GM13977 (cell line): ENCODE data around the gene ELL.

Experiments
- DNase-seq: peaks from one replicate; pipeline ENCODE4 v3.0.0; 2012; ENCODE audit warnings: low spot score
- in situ Hi-C: fragments of 300-500 bp; cut with MboI; formaldehyde crosslinking; loops from one replicate; pipeline ENCODE4 v1.12.0; 2022; ENCODE audit warnings: low sequenced_read_pairs, low pct_unique_long_range_greater_than_20kb, mixed read lengths, inconsistent platforms; ENCODE audit not compliant: unreplicated experiment
- TF ChIP-seq, protein P1 (sequence below): IDR thresholded peaks from 2 replicates; pipeline ENCODE4 v1.5.1; 2012; ENCODE audit warnings: mild to moderate bottlenecking, control low read depth; ENCODE audit not compliant: insufficient read depth; ENCODE audit errors: extremely low read depth, missing control alignments

Gene ELL

DNA sequence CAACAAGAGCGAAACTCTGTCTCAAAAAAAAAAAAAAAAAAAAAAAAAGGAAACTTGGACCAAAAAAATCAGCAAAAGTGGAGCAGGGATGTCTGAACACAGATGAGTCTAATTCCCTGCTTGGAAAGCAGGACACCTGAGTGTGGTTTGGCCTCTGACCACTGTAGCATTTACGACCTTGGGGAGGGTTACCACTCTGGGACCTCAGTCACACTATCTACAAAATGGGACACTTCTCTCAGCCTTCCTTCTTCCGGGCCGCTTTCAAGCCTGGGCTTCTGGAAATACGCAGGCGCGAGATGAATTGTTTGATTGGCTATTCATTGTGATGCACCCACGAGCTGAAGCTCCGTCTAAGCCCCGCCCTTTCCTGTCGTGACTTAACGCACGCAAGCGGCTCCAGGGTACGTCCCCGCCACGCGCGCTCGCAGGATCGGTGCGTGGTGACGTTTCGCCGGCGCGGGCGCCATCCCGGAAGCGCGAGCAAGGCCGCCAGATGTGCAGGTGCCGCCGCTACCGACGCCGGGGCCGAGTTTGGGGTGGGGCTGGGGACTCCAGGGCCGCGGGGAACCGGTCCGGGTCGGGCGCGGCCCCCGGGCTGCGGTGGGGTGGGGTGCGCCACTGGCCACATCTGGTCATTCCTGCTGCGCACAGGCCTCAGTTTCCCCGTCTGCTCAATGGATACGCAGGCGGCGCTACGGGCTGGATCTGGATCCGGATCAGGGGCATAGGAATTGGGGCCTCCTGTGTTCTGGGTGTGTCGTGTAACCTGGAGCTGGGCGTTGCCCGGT lies 35.7 kb upstream of the ELL start, which contains the start of gene KXD1:
TSS of gene KXD1 (plus strand) at position 460 of the 791 bp plus-strand sequence. CDS start 4,187 bp downstream, outside the sequence.
- in situ Hi-C loops: no loop called here
- TF ChIP-seq, protein P1, sequence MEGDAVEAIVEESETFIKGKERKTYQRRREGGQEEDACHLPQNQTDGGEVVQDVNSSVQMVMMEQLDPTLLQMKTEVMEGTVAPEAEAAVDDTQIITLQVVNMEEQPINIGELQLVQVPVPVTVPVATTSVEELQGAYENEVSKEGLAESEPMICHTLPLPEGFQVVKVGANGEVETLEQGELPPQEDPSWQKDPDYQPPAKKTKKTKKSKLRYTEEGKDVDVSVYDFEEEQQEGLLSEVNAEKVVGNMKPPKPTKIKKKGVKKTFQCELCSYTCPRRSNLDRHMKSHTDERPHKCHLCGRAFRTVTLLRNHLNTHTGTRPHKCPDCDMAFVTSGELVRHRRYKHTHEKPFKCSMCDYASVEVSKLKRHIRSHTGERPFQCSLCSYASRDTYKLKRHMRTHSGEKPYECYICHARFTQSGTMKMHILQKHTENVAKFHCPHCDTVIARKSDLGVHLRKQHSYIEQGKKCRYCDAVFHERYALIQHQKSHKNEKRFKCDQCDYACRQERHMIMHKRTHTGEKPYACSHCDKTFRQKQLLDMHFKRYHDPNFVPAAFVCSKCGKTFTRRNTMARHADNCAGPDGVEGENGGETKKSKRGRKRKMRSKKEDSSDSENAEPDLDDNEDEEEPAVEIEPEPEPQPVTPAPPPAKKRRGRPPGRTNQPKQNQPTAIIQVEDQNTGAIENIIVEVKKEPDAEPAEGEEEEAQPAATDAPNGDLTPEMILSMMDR: no peak

DNA sequence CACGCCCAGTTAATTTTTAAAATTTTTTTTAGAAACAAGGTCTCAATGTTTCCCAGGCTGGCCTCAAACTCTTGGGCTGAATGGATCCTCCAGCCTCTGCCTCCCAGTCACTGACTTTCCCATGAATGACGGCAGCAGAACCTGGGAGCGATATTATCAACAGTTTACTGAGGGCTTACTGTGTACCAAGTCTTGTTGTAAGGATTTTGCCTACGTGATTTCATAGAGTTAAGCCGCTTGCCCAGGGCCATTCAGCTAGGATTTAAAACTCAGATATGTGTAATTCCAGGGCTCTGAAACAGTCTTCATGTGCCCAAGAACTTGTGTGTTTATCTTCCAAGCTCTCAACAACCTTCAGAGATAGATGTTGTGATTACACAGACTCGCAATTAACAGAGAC lies 29.8 kb upstream of the ELL start:
- TF ChIP-seq, protein P1: no peak
- in situ Hi-C loops: no loop called here
- DNase-seq: no peak

More for the DNA sequence above, 35.7 kb upstream of the ELL start, which contains the start of gene KXD1:
- peak; percentile 99 for DNase-seq

DNA sequence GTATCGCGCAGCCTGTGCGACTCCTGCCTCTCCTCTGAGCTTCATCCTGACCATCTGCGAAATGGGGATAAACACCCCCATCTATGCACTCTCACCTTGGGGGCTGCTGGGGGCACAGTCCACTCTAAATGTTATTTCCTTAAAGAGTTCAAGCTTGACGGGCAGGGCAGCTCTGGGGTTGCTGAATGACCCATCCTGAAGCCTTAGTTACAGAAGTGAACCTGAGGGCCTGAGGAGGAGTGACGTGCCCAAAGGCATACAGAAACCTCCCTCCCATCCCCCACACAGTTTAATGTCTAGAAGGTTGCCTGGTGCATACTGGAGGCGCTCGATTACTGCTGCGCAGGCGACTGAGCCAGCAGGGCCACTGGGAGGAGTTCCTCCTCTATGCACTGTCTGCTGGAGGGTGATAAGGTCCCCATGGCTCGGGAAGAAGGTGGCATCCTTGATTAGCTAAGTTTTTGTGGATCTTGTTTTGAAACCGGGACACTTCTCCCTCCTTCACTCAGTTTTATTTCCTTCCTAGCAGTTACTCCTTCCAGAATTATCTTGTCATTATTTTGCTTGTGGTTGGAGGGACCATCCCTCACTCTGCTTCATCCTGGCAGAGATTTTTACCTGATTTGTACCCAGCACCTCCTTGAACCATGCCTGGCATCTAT lies 22.1 kb upstream of the ELL start:
- TF ChIP-seq, protein P1: peak; percentile 41
- in situ Hi-C loops: no loop called here
- peak; percentile 89 for DNase-seq

GRCh38 chr19:18542941-18543813 lies 21.3 kb upstream of the ELL start, which contains the start of gene FKBP8:
Gene FKBP8, minus strand, starts transcription at chr19:18543573. Its CDS starts 1,603 bp downstream, at chr19:18541970.
- in situ Hi-C loops: no loop called here
- peak; percentile 99 for DNase-seq
- TF ChIP-seq, protein P1: no peak

- TF ChIP-seq, protein P1: no peak
- in situ Hi-C loops: no loop called here
- DNase-seq: peak; percentile 62
These were observed 20.4 kb upstream of the ELL start for GRCh38 chr19:18541992-18542940.
